HCT116 (cell line): ENCODE results near the gene TEX261. TPM values are rescaled to one million over a fixed set of nuclear protein-coding genes. Genes with fewer than 3 reads are reported as not detected.

Source experiments
- ATAC-seq: fragments of 200-7000 bp; cut with Tn5 transposase; 2 replicates; pipeline ENCODE4 v1.9.1; 2020; ENCODE audit warnings: mild to moderate bottlenecking, moderate library complexity
- BruUV-seq: library from RNA; stranded (reverse); fragments of 400-500 nt; replicated peaks from 2 replicates; lab custom pipeline; 2021; lab: Mats Ljungman, UMichigan
- CTCF ChIA-PET: fragments of 300-600 bp; sonication (Branson Sonifier 250); formaldehyde crosslinking; loops from one replicate; lab custom pipeline; 2021; ENCODE audit warnings: antibody characterized with exemption; lab: Charles Lee
- POLR2A ChIA-PET: fragments of 300-600, 350-600 bp; sonication (Branson Sonifier 250); formaldehyde crosslinking; loops from one replicate; lab custom pipeline; 2021; ENCODE audit warnings: antibody characterized with exemption; lab: Charles Lee
- RAD21 ChIA-PET, 2 experiments: fragments of 300-600 bp; sonication (Branson Sonifier 250); formaldehyde crosslinking; loops; one replicate each; lab custom pipeline; 2023; ENCODE audit warnings: low total read pairs in 2 of 2; ENCODE audit not compliant: uncharacterized antibody in 2 of 2, unreplicated experiment in 2 of 2, low non-redundant PET in 1 of 2; lab: Charles Lee
- DNase-seq: peaks from one replicate; pipeline ENCODE4 v3.0.0-alpha.2; 2010; ENCODE audit warnings: low read depth, low spot score
- H2AFZ ChIP-seq: fragments of 200-600 bp; shearing (Covaris generic), sonication (generic); 2 replicates; pipeline ENCODE4 v1.6.1; 2017; ENCODE audit warnings: low read depth, mixed run types, mixed read lengths, antibody characterized with exemption, low read length; ENCODE audit not compliant: poor library complexity, severe bottlenecking
- H3K27ac ChIP-seq: 2 replicates; pipeline ENCODE4 v1.5.1; 2012; ENCODE audit warnings: low read depth, low read length
- H3K27me3 ChIP-seq: fragments of 200-600 bp; sonication (generic); 2 replicates; pipeline ENCODE4 v1.6.1; 2016; ENCODE audit warnings: mixed run types, low read length, mixed read lengths; ENCODE audit not compliant: insufficient read depth
- H3K36me3 ChIP-seq, 2 experiments: fragments of 200-500 bp in 1 of 2; fragments of 200-600 bp in 1 of 2; sonication (Bioruptor generic) in 1 of 2; sonication (generic) in 1 of 2; 2 replicates each; pipeline versions ENCODE4 v1.5.1 to v1.6.1; 2014 to 2016; ENCODE audit warnings: low read length in 2 of 2, inconsistent platforms in 1 of 2, mixed read lengths in 1 of 2, mixed run types in 1 of 2; ENCODE audit not compliant: insufficient read depth in 2 of 2, control insufficient read depth in 1 of 2
- H3K4me1 ChIP-seq, 2 experiments: fragments of 200-600 bp in 1 of 2; sonication (generic) in 1 of 2; 2 replicates each; pipeline versions ENCODE4 v1.5.1 to v1.6.1; 2012 to 2017; ENCODE audit warnings: low read length in 2 of 2, inconsistent platforms in 1 of 2, mild to moderate bottlenecking in 1 of 2, mixed read lengths in 1 of 2, mixed run types in 1 of 2, moderate library complexity in 1 of 2; ENCODE audit not compliant: insufficient read depth in 2 of 2, control insufficient read depth in 1 of 2
- H3K4me2 ChIP-seq: fragments of 200-600 bp; sonication (generic); 2 replicates; pipeline ENCODE4 v1.6.1; 2017; ENCODE audit warnings: mixed run types, low read length, mixed read lengths
- H3K4me3 ChIP-seq, 2 experiments: fragments of 200-600 bp in 1 of 2; sonication (generic) in 1 of 2; replicated peaks in 1 of 2; 2 replicates each; pipeline ENCODE4 v1.5.1; 2011 to 2016; ENCODE audit warnings: low read length in 2 of 2, control low read depth in 1 of 2, low read depth in 1 of 2, mild to moderate bottlenecking in 1 of 2, mixed read lengths in 1 of 2, mixed run types in 1 of 2
- H3K79me2 ChIP-seq: fragments of 200-600 bp; sonication (generic); 2 replicates; pipeline ENCODE4 v1.6.1; 2017; ENCODE audit warnings: mild to moderate bottlenecking, mixed run types, low read length, moderate library complexity, mixed read lengths; ENCODE audit not compliant: insufficient read depth
- H3K9ac ChIP-seq: fragments of 200-600 bp; sonication (generic); 2 replicates; pipeline ENCODE4 v1.6.1; 2016; ENCODE audit warnings: low read length, mixed read lengths
- H3K9me2 ChIP-seq: fragments of 200-600 bp; sonication (generic), shearing (Covaris generic); 2 replicates; pipeline ENCODE4 v1.6.1; 2017; ENCODE audit warnings: mixed run types, mild to moderate bottlenecking, moderate library complexity; ENCODE audit not compliant: insufficient read depth
- H3K9me3 ChIP-seq, 2 experiments: fragments of 200-500 bp in 1 of 2; fragments of 200-600 bp in 1 of 2; sonication (Bioruptor generic) in 1 of 2; sonication (generic) in 1 of 2; 2 replicates each; pipeline ENCODE4 v1.6.1; 2014 to 2017; ENCODE audit warnings: low read length in 2 of 2, mixed read lengths in 2 of 2, inconsistent platforms in 1 of 2, low read depth in 1 of 2, mild to moderate bottlenecking in 1 of 2, mixed run types in 1 of 2, moderate library complexity in 1 of 2; ENCODE audit not compliant: control insufficient read depth in 1 of 2, insufficient read depth in 1 of 2
- H4K20me1 ChIP-seq: fragments of 200-600 bp; sonication (generic), shearing (Covaris generic); 2 replicates; pipeline ENCODE4 v1.6.1; 2017; ENCODE audit warnings: mixed run types, mild to moderate bottlenecking, moderate library complexity; ENCODE audit not compliant: insufficient read depth
- ATF3 ChIP-seq: IDR thresholded peaks from 2 replicates; pipeline ENCODE4 v1.6.1; 2012
- CBX3 ChIP-seq: IDR thresholded peaks from 2 replicates; pipeline ENCODE4 v1.6.1; 2012; ENCODE audit warnings: low read depth
- CEBPB ChIP-seq: IDR thresholded peaks from 2 replicates; pipeline ENCODE4 v1.6.1; 2012; ENCODE audit warnings: low read depth
- CTCF ChIP-seq, 3 experiments: fragments of 200-600 bp in 1 of 3; sonication (generic) in 1 of 3; IDR thresholded peaks in 2 of 3; conservative IDR thresholded peaks in 1 of 3; 2 replicates each; pipeline ENCODE4 v1.5.1; 2012 to 2017; ENCODE audit warnings: low read depth in 2 of 3, low read length in 2 of 3, antibody characterized with exemption in 1 of 3, borderline replicate concordance in 1 of 3, control low read depth in 1 of 3, mild to moderate bottlenecking in 1 of 3, mixed read lengths in 1 of 3, mixed run types in 1 of 3, moderate library complexity in 1 of 3; ENCODE audit not compliant: insufficient read depth in 1 of 3
- EZH2 ChIP-seq: fragments of 200-600 bp; sonication (generic); IDR thresholded peaks from 2 replicates; pipeline ENCODE4 v1.6.1; 2017; ENCODE audit warnings: antibody characterized with exemption, mixed run types
- EZH2phosphoT487 ChIP-seq: fragments of 200-600 bp; IDR thresholded peaks from 2 replicates; pipeline ENCODE4 v1.6.1; 2018; ENCODE audit warnings: antibody characterized with exemption, borderline replicate concordance
- FOSL1 ChIP-seq: IDR thresholded peaks from 2 replicates; pipeline ENCODE4 v1.6.1; 2012; ENCODE audit warnings: low read depth
- JUND ChIP-seq: IDR thresholded peaks from 2 replicates; pipeline ENCODE4 v1.6.1; 2012
- MAX ChIP-seq: IDR thresholded peaks from 2 replicates; pipeline ENCODE4 v1.6.1; 2012
- POLR2A ChIP-seq: IDR thresholded peaks from 2 replicates; pipeline ENCODE4 v1.7.0; 2011; ENCODE audit warnings: borderline replicate concordance; ENCODE audit not compliant: insufficient read depth, insufficient read length; ENCODE audit errors: extremely low read depth
- POLR2AphosphoS5 ChIP-seq: IDR thresholded peaks from 2 replicates; pipeline ENCODE4 v1.6.1; 2011; ENCODE audit warnings: mild to moderate bottlenecking, low read depth, low read length, moderate library complexity
- RAD21 ChIP-seq: IDR thresholded peaks from 2 replicates; pipeline ENCODE4 v1.6.1; 2012; ENCODE audit warnings: low read depth, mild to moderate bottlenecking
- TCF7L2 ChIP-seq: IDR thresholded peaks from 2 replicates; pipeline ENCODE4 v1.7.0; 2011; ENCODE audit warnings: borderline replicate concordance, inconsistent platforms; ENCODE audit not compliant: insufficient read depth, insufficient read length; ENCODE audit errors: extremely low read depth
- ZBTB33 ChIP-seq: IDR thresholded peaks from 2 replicates; pipeline ENCODE4 v1.6.1; 2011; ENCODE audit warnings: mild to moderate bottlenecking, low read length, moderate library complexity; ENCODE audit not compliant: insufficient replicate concordance; ENCODE audit errors: extremely low read depth
- ZFX ChIP-seq: fragments of 450-650 bp; IDR thresholded peaks from 2 replicates; pipeline ENCODE4 v1.6.1; 2017
- intact Hi-C: fragments of 100-400 bp; cut with micrococcal nuclease; formaldehyde crosslinking; loops from 2 replicates; pipeline ENCODE4 v1.10.0; 2022
- total RNA-seq: library from RNA; stranded (reverse); gene quantifications from one replicate; pipeline ENCODE4 v1.2.1, GENCODE V29; 2021; ENCODE audit not compliant: unreplicated experiment

TEX261 gene
- total RNA-seq, 1 experiment from 2014 or later = 37.9 TPM

- Histone ChIP-seq H3K4me3 (no peak overlapping the region), H3K9me2 (no peaks in the 10 kb centered on the region), H3K27ac (no peak overlapping the region), H3K27me3 (no peaks in the 10 kb centered on the region), H4K20me1 (no peaks in the 10 kb centered on the region), H3K4me2 (no peak overlapping the region), H3K9me3 (no peaks in the 10 kb centered on the region), H3K4me1 (peaks cover 5 to 10% of the 10 kb centered on the region in 2 experiments; a peak in 3 of 4 replicates), H3K9ac (no peak overlapping the region), H3K79me2 (no peaks in the 10 kb centered on the region), H3K36me3 (no peaks in the 10 kb centered on the region; a peak in 1 of 4 replicates), H2AFZ (no peak overlapping the region)
- RAD21 ChIA-PET = no interaction called here
- no peak for TF ChIP-seq ATF3
- no peak for TF ChIP-seq JUND
- TF ChIP-seq MAX = no peak
- TF ChIP-seq TCF7L2 = no peak
- no peak for TF ChIP-seq FOSL1
- TF ChIP-seq POLR2AphosphoS5 = no peak
- no peak for TF ChIP-seq EZH2
- TF ChIP-seq CTCF (IDR thresholded peaks at IDR 0.05 in 2 of 3, conservative IDR thresholded peaks at IDR 0.05 in 1 of 3; ENCODE audit: borderline replicate concordance in 1 of 3, insufficient read depth in 1 of 3, low read depth in 2 of 3, low read length in 2 of 3) = no peak
- no peak for TF ChIP-seq CEBPB
- TF ChIP-seq EZH2phosphoT487 = no peak
- no peak for TF ChIP-seq ZFX
- TF ChIP-seq CBX3 = no peak
- TF ChIP-seq RAD21 = no peak
- no peak for TF ChIP-seq ZBTB33
- no peak for TF ChIP-seq POLR2A
- POLR2A ChIA-PET = no interaction called here
- DNase-seq = no peak
- CTCF ChIA-PET = no interaction called here
- intact Hi-C loops = loop anchor here (10.0 kb wide), 1 partner anchor 636 kb away; the partner anchor contains the start of gene FAM136A
- no peak for ATAC-seq
- BruUV-seq = no TSS peak
Observed at GRCh38 chr2:70941186-70941585, 53.5 kb downstream of the TEX261 start.
